ENCODE data around the gene ARID3A.

- TF ChIP-seq CEBPB (IDR thresholded peaks at IDR 0.05; ENCODE audit: low read depth, low read length) (no peak), CHD2 (IDR thresholded peaks at IDR 0.05; ENCODE audit: low read length) (no peak), CREB1 (IDR thresholded peaks at IDR 0.05) (no peak), SIN3A (conservative IDR thresholded peaks at IDR 0.05 in 1 of 2, IDR thresholded peaks at IDR 0.05 in 1 of 2; ENCODE audit: low read depth in 1 of 2, low read length in 2 of 2) (no peak), EZH2 (IDR thresholded peaks at IDR 0.05; ENCODE audit: low read depth, low read length, severe bottlenecking) (no peak)
- TF ChIP-seq, protein P1, sequence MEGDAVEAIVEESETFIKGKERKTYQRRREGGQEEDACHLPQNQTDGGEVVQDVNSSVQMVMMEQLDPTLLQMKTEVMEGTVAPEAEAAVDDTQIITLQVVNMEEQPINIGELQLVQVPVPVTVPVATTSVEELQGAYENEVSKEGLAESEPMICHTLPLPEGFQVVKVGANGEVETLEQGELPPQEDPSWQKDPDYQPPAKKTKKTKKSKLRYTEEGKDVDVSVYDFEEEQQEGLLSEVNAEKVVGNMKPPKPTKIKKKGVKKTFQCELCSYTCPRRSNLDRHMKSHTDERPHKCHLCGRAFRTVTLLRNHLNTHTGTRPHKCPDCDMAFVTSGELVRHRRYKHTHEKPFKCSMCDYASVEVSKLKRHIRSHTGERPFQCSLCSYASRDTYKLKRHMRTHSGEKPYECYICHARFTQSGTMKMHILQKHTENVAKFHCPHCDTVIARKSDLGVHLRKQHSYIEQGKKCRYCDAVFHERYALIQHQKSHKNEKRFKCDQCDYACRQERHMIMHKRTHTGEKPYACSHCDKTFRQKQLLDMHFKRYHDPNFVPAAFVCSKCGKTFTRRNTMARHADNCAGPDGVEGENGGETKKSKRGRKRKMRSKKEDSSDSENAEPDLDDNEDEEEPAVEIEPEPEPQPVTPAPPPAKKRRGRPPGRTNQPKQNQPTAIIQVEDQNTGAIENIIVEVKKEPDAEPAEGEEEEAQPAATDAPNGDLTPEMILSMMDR (IDR thresholded peaks at IDR 0.05; ENCODE audit: control extremely low read depth in 1 of 3, insufficient read depth in 1 of 3, low read depth in 1 of 3, low read length in 3 of 3) = no peak
Measured at GRCh38 chr19:947090-947706, 21.4 kb downstream of the ARID3A start.
